NCI-H226 (cell line): ENCODE data around the gene DIDO1.
"Not testable (repeated sequence)": the region's sequence is repeated elsewhere in the genome, so short reads cannot be mapped to it uniquely, and the experiment has no call there.

ENCODE experiments used
- DNase-seq: peaks from one replicate; pipeline ENCODE4 v3.0.0-alpha.2; 2015

The DIDO1 gene

DNA sequence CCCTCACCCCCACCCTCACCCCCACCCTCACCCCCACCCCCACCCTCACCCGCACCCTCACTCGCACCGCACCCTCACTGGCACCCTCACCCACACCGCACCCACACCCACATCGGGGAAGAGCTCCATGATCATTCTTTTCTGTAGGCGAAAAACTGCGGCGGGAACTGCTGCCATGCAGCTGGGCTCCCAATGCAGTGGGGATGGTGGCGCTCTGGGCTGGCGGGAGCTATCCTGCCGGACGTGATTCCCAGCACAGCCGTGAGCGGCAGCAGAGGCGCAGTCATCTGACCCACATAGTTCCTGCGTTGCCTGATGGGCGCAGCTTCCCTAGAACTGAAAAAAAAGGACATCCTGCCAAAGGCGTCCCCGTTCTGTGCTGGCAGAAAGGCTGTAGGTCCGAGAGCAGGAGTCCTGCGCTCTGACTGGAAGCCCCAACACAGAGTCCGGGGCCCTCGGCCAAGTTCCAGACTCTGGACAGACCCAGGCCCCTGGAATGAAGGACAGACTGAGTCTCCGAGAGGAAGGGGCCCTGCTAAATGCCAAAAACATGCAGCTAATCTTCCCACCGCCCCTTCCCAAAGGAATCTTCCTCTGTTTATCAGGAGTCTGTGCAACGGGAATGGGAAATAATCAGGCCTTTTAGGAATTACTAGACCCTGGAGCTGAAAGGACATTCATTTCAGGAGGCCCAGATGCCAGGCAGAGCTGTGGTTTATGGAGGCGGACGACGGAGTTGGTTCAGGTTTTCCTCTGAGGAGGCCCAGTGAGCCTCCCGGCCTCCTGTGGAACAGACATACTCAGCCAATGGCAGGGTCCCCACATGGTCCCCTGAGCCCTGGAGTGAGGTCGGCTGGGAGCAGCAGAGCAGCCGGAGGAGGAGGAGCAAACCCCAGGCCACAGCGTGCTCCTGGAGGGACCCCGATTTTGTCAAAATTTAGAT lies 50.6 kb downstream of the DIDO1 start:
- peak; percentile 87 for DNase-seq

DNA sequence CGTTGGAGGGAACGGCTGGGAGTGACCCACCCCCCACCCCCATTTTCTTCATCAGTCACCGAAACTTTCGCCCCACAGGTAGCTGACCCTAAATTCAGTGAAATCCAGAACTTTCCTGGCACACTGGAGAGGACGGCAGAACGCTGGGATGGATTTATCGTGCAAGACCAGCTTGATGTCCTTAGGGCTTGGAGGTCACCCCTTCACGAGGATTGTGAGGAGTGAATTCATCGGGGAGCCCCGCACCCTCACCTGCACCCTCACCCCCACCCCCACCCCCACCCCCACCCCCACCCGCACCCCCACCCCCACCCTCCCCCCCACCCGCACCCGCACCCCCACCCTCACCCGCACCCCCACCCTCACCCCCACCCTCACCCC lies 51.4 kb downstream of the DIDO1 start:
- DNase-seq = no peak

DNA sequence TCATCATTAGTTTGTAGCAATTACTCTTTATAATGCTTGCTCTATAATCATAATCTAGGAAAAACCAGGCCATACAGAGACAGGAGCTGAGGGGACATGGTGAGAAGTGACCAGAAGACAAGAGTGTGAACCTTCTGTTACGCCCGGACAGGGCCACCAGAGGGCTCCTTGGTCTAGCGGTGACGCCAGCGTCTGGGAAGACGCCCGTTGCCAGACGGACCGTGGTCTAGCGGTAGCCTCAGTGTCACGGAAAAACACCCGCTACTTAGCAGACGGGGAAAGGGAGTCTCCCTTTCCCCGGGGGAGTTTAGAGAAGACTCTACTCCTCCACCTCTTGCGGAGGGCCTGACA lies 52.6 kb downstream of the DIDO1 start:
- peak; percentile 70 for DNase-seq

DNA sequence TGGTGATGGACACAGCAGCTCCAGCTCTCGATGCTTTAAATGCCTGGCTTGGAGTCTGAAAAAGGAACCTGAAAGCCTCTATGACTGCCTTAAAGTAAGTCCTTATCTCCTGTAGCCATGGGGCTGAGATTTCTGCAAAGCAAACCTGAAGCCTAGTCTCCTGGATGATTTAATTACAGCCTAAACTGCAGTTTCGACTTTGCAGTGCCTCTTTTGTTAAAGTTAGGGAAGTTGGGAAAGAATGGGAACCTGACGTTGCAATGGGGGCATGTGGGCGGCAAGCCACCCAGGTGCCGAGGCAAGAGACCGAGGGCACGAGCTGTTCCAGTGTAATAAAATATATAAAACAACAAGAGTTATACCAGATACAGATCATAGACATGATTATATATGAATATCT lies 53.0 kb downstream of the DIDO1 start:
- DNase-seq = no peak

DNA sequence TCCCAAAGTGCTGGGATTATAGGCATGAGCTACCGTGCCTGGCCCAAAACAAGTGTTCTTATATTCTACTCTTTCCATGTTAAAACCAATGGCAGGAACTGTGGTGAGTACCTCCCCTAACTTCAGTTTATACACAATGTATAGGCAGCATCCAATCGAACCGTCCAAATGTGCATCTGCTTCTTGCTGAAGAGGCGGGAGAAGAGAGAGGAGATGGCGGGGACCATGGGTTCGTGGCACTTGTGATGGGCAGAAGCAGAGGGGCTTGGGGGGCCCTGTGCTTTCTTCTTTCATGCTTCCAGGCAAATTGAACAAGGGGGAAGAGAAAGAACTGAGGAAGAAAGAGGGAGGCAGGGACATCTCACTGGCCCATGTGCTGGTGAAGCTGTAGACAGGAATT lies 53.4 kb downstream of the DIDO1 start:
- no peak for DNase-seq

DNA sequence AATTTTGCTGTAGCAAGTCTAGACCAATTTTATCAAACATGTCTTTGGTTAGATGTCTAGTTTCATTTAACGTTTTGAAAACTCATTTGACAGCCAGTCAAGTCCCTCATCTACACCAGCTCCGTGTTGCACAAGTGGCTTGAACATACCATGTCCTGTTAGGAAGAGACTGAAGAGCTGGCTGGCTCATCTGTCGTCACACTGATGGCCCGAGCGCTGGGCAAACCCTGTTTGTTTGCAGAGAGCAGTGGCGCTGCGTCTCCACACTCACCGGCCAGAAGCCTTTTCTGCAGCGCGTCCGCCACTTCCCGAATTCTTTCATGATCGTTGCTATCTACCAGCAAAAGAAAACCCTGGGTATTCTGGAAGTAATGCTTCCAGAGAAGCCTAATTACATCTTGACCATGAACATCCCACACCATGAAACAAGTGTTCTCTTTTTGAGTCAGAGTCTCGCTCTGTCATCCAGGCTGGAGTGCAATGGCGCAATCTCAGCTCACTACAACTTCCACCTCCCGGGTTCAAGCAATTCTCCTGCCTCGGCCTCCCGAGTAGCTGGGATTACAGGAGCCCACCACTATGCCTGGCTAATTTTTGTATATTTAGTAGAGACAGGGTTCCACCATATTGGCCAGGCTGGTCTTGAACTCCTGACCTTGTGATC lies 54.0 kb downstream of the DIDO1 start:
- no peak for DNase-seq

DNA sequence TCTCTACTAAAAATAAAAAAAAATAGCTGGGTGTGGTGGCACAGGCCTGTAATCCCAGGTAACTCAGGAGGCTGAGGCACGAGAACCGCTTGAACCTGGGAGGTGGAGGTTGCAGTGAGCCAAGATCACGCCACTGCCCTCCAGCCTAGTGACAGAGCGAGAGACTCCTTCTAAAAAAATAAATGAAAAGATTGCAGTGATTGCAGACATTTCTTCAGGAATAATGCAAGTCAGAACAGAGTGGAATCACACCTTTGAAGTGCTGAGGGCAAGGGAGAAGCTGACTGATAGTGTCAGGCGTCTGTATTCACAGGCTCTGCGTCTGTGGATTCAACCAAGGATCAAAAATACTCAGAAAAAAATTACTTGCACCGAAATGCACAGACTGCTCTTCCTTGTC lies 62.1 kb downstream of the DIDO1 start:
- DNase-seq = no peak

DNA sequence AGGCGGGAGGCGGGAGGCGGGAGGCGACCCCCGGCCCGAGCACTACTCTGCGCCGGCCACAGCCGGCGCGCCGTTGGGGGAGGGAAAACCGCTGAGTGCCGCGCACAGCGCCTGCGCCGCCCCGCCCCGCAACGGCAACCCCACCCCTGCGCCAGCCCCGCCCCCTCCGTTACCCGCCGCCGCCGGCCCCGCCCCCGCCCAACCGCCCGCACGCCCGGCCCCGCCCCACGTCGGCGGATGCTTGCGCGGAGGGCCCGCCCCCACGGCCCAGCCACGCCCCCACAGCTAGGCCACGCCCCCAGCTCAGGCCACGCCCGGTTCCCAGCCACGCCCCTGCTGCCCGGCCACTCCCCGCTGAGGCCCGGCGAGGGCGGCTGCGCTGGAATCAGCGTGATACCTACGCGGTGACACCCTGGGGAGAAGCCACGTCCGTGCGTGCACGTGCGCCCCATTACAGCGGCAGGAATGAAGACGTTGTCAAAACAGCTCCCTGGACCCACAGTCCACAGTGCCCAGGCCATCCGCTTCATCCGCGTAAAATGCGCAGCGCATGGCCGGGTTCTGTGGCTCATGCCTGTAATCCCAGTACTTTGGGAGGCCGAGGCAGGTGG lies 64.5 kb downstream of the DIDO1 start, which contains the start of gene TCFL5:
TCFL5 (minus strand) TSS at position 97 of the 611 bp plus-strand sequence. CDS start 152 bp downstream, outside the sequence.
- peak; percentile 64 for DNase-seq

DNA sequence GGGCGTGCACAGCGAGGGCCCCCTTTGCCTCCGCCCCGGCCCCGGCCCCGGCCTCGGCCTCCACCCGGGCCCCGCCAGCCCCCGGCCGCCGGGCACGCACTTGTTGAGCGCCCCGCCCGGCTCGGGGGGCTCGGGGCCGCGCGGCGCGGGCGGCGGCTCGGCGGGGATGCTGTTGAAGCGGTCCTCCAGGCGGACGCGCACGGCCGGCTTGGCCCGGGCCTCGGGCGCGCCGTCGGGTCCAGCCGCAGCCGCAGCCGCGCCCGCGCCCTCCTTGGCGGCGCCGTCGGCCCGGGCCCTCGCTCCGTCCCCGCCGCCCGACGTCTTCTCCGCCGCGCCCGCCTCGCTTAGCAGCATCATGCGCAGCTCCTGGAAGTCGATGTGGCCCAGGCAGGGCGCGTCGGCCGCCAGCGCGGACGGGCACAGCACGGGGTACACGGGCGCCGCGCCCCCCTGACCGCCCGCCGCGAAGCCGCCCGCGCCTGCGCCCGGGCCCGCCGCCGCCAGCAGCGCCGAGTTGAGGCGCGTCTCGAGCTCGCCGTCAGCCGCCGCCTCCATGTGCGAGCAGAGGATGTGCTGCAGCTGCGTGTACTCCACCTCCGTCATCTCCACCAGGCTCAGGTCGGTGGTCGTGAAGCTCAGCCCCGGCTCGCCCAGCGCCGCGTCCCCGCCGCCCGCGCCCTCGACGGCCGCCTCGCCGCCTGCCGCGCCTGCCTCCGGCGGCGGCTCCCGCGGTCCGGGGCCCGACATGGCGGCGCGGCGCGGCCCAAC lies 65.2 kb downstream of the DIDO1 start:
- DNase-seq = no peak

DNA sequence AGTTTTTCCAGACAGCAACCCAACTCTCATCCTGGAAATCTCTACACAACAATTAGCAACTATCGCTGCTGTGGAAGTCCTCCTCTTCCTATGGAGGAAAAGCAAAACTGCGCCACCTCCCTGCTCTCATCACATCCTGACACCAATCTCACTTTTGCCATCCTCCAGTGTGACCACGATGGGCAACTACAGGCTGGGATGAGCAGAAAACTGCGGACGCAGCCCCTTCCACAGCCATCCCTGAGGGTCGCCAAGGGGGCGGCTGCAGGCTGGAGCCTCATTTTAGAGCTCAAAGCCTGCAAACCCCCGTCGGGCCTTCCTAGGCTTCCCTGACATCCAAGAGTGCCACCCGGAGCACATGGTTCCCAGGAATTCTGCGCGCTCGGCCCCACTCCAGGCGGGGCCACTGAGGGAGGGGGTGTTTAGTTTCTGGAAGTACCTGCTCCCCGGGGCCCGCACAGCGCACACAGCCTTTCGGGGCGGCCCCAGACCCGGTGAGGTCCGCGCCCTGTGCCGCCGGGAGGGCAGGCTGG lies 65.8 kb downstream of the DIDO1 start:
- no peak for DNase-seq

DNA sequence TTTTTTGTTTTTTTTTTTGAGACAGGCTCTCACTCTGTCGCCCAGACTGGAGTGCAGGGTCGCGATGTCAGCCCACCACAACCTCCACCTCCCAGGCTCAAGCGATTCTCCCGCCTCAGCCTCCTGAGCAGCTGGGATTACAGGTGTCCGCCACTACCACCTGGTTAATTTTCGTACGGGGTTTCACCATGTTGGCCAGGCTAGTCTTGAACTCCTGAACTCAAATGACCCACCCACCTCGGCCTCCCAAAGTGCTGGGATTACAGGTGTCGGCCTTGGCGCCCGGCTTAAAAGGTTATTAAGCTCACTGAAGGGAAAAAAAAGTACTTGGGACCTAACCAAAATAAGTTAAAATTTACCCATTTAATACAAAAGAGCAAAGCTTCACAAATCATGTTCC lies 66.6 kb downstream of the DIDO1 start:
- no peak for DNase-seq

DNA sequence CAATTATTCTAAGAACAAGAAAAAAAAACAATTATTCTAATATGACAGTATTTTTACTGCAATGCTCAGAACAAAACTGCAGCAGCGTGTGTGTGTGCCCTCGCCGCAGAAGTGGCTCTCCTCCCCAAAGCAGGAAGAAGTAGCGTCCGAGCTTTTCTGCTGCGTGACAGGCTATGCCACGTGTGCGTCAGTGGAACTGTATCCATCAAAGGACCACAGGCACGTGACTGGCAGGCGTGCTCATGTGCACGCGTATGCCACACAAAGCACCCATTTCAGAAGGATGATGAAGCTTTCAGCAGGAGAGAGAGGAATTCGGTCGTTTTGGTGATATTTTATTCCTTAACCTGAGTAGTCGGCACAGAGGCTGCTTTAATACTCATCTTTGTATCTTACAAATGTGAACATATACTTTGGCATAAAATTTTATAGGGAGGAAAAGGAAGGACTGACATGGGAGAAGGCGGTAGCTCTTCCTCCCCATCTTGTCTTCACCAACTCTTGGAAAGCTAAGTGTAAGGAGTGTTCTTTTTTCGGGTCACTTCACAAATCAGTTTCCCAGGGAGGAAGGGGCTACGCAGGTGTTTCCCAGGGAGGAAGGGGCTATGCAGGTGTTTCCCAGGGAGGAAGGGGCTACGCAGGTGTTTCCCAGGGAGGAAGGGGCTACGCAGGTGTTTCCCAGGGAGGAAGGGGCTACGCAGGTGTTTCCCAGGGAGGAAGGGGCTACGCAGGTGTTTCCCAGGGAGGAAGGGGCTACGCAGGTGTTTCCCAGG lies 68.1 kb downstream of the DIDO1 start:
- no peak for DNase-seq

DNA sequence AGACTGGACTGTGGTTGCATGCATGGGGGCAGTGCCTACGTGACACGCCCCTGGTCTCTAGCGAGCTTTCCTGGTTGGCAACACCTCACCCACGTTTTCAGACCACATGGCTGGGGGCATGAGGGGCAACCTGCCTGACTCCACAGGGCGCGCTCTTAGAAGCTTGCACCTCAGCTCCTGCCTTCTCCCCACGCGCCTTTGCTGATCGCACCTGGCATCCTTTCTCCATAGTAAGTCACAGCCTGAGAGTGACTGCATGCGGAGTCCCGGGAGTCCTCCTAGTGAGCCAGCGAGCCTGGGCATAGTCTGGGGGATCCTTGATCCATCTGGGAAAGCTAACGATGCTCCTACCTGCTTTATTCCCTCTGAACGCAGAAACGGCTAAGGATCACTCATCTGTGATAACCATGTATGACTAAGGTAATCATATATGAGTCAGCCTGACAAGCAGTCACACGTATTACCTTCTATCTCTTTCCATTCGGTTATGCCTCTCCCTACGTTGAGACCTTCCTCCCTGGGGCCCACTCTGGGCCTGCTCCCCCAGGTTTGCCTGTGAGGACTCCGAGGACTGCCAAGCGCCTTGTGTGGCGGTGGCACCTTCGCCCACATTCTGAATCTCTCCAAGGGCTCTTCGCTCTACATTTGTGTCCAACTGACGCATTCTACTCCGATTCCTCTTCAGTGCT lies 69.2 kb downstream of the DIDO1 start:
- peak; percentile 75 for DNase-seq

DNA sequence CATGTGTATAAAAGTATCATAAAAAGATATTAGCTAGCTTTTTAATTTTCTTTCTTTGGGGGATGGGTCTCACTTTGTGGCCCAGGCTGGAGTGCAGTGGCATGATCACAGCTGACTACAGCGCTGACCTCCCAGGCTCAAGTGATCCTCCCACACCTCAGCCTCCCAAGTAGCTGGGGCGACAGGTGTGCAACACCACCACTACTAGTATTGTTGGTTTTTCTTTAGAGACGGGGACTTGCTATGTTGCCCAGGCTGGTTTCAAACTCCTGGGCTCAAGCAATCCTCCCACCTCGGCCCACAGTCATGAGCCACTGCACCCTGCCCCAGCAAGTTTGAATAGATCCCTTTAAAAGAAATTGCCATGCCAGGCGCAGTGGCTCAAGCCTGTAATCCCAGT lies 71.2 kb downstream of the DIDO1 start:
- DNase-seq = no peak

DNA sequence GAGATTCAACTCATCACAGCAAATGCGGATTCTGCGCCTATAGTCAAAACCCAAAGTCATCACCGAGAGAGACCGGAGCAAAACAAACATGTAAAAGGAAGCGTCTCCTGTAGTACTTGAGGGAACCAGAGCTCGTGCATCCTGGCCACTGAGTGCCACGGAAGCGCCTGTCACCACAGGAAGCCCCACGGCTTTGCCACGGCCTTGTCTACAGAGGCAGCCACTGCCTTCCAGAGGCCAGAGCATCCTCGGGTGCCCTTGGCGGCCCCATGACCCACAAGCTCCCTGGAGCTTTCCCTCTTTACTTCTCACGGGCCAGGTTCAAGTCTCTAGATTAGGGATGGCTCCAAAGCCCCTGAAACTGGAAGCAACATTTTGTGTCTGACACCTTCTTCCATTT lies 72.2 kb downstream of the DIDO1 start:
- no peak for DNase-seq

DNA sequence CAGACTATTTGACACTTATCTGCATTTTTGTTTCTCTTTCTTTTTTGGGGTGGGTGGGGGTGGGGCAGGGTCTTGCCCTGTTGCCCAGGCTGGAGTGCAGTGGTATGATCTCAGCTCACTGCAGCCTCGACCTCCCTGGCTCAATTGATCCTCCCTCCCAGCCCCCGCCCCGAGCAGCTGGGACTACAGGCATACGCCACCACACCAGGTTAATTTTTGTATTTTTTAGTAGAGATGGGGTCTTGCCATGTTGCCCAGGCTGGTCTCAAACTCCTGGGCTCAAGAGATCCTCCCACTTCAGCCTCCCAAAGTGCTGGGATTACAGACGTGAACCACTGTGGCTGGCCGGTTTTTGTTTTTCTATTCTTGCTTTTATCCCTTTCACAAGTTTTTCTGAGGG lies 73.0 kb downstream of the DIDO1 start:
- DNase-seq = not testable (repeated sequence)

DNA sequence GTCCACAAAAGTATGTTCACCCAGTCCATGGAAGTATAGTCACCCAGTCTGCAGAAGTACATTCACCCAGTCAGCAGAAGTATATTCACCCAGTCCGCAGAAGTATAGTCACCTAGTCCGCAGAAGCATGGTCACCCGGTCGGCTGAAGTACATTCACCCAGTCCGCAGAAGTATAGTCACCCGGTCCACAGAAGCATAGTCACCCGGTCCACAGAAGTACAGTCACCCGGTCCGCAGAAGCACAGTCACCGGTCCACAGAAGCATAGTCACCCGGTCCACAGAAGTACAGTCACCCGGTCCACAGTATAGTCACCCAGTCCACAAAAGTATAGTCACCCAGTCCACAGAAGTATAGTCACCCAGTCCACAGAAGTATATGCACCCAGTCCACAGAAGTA lies 73.5 kb downstream of the DIDO1 start:
- DNase-seq = no peak

DNA sequence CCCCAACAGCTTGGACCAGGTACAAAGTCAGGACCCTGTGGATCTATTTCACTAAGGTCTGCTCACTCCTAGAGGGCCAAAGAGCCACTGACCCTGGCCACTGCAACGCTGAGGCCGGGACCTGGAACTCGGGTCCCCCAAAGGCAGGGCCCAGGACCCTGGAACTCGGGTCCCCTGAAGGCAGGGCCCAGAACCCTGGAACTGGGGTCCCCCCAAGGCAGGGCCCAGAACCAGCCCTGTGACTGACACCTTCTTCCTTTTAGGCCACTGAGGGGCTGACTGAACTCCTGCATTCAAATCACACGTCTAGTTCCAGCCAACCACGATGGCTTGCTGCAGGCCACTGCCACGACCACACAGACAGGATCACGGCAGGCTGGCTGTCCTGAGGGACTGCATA lies 74.1 kb downstream of the DIDO1 start:
- no peak for DNase-seq

DNA sequence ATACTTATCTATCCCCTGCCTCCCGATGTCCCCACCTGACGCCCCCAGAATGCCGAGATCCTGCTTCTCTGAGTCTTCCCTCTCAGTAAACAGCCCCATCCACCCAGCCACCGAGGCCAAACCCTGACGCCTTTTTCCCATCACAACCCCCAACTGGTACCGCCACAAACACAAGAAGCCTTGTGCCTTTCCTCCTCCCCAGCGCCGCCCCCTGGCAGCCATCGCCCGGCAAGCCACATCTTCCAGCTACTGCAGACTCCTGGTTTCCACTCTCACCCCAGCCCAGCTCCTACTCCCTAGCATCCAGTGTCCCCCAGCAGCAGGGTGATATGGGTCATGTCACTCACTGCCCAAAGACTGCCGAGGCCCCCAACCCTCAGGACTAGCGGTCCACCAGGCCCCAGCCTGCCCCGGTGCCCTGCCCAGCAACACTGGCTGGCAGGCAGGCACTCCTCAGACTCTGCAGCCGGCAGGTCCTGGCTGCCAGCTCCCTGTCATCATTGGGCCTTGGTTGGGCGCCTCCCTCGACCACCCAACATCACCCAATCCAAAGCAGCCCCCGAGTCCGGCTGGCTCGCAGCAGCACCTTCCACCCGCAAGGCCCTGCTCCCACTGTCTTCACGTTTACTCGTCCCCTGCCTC lies 75.9 kb downstream of the DIDO1 start:
- no peak for DNase-seq

DNA sequence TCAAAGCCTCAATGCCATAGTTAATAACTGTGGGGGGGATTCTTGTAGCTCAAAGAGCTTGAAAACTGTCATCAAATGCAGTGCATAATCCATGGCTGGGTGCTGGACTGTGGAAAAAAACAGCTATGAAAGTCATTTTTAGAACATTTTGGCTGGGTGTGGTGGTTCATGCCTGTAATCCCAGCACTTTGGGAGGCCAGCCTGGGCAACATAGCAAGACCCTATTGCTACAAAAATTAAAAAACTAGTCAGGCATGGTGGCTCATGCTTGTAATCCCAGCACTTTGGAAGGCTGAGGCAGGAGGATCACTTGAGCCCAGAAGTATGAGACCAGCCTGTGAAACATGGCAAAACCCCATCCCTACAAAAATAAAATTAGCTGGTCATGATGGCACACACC lies 76.9 kb downstream of the DIDO1 start:
- DNase-seq = no peak

DNA sequence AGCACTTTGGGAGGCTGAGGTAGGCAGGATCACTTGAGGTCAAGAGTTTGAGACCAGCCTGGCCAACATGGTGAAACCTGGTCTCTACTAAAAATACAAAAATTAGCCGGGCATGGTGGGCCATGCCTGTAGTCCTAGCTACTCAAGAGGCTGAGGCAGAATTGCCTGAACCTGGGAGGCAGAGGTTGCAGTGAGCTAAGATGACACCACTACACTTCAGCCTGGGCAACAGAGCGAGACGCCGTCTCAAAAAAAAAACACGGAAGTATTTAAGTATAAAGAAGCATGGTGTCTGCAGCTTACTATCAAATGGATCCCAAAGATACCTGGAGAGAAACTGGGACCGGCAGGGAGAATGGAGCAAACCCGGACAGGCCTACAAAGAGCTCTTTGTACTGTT lies 77.4 kb downstream of the DIDO1 start:
- not testable (repeated sequence) for DNase-seq
